ENCODE measurements around the gene C19orf47. TPM values are rescaled to one million over a fixed set of nuclear protein-coding genes. Genes with fewer than 3 reads are reported as not detected.
A peak's percentile ranks its signal among the peaks of the same experiment; 100 is the strongest.

Gene C19orf47, protein sequence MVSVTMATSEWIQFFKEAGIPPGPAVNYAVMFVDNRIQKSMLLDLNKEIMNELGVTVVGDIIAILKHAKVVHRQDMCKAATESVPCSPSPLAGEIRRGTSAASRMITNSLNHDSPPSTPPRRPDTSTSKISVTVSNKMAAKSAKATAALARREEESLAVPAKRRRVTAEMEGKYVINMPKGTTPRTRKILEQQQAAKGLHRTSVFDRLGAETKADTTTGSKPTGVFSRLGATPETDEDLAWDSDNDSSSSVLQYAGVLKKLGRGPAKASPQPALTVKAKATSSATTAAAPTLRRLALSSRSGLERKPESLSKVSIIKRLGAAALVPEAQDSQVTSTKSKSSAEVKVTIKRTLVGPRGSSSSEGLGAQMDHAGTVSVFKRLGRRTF
- polyA plus RNA-seq (2012; ENCODE audit: missing spikeins): 13.0 TPM

DNA sequence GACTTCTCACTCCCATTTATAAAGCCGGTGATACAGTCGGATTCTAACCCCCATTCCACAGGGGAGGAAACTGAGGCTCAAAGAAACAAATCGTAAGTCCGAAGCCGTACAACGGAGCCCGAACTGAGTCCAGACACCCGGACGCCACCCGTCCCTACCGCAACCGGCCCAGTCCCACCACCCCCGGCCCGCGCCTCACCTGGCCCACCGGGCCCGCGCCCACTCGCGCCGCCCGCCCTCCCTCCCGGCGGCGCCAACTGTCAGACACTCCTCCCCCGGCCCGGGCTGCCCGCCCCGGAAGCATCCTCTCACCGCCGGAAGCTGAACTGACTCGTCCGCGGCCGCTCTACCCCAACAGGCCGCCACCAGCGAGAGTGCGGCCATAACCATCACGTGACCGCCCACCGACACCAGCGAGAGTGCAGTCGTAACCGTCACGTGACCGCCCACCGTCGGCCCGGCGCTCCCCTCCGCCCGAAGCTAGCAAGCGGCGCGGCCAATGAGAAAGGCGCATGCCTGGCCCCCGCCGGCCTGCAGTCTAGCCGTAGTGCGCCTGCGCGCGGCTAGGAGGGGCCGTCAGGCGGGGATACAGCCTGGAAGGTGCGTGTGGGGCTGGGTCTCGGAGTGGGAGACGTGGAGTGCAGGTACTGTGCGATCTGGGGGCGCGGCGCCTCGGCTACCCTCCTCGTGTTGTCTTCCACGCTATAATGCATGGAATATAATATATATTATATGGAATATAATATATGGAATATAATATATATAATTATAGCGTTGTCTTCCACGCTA lies at the start of gene C19orf47, which contains the start of gene PLD3:
Gene C19orf47 (minus strand): TSS at position 273 of the 789 bp plus-strand sequence. CDS start 6,540 bp downstream, outside the sequence.
Gene PLD3 (plus strand): TSS at position 571 of the 789 bp plus-strand sequence. CDS start 17,789 bp downstream, outside the sequence.
- FAIRE-seq (peak; percentile 99), DNase-seq (ENCODE audit: insufficient read length) (peak; percentile 100)
- TF ChIP-seq POLR2A (IDR thresholded peaks at IDR 0.05; ENCODE audit: low read depth, low read length) (peak; percentile 83), TAF1 (IDR thresholded peaks at IDR 0.05; ENCODE audit: borderline replicate concordance, low read depth, low read length) (peak; percentile 58; the same call in 1 of the 2 replicates), POLR2AphosphoS5 (IDR thresholded peaks at IDR 0.05; ENCODE audit: low read depth, low read length) (peak; percentile 79)

DNA sequence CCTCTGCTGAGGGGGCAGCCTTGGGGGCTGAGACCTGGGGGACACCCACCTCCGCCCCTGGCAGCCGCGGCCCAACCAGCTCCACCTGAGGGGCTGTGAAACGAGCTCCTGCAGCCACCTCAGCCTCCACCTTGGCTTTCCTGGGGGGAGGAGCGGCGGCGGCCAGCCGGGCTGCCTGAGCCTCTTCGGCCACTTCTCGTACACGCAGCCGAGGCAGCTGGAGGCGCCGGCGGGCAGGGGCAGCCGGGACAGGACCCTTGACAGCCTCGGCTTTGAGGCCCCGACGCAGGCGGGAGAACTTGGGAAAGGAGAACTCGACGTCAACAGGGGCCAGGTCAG lies 49.3 kb upstream of the C19orf47 start:
- FAIRE-seq: no peak
- no peak for TF ChIP-seq TAF1 (IDR thresholded peaks at IDR 0.05; ENCODE audit: borderline replicate concordance, low read depth, low read length)
- TF ChIP-seq POLR2AphosphoS5 (IDR thresholded peaks at IDR 0.05; ENCODE audit: low read depth, low read length): no peak
- TF ChIP-seq POLR2A (IDR thresholded peaks at IDR 0.05; ENCODE audit: low read depth, low read length): no peak
- no peak for DNase-seq (ENCODE audit: insufficient read length)

- TF ChIP-seq POLR2A (IDR thresholded peaks at IDR 0.05; ENCODE audit: low read depth, low read length): no peak
- TF ChIP-seq POLR2AphosphoS5 (IDR thresholded peaks at IDR 0.05; ENCODE audit: low read depth, low read length): no peak
- no peak for TF ChIP-seq TAF1 (IDR thresholded peaks at IDR 0.05; ENCODE audit: borderline replicate concordance, low read depth, low read length)
- no peak for DNase-seq (ENCODE audit: insufficient read length)
- no peak for FAIRE-seq
Measured at GRCh38 chr19:40396886-40397567, 48.8 kb upstream of the C19orf47 start.

- DNase-seq (ENCODE audit: insufficient read length) (no peak), FAIRE-seq (no peak)
- TF ChIP-seq POLR2A (IDR thresholded peaks at IDR 0.05; ENCODE audit: low read depth, low read length) (no peak), TAF1 (IDR thresholded peaks at IDR 0.05; ENCODE audit: borderline replicate concordance, low read depth, low read length) (no peak), POLR2AphosphoS5 (IDR thresholded peaks at IDR 0.05; ENCODE audit: low read depth, low read length) (no peak)
Measured at GRCh38 chr19:40395956-40396355, 47.8 kb upstream of the C19orf47 start.

DNA sequence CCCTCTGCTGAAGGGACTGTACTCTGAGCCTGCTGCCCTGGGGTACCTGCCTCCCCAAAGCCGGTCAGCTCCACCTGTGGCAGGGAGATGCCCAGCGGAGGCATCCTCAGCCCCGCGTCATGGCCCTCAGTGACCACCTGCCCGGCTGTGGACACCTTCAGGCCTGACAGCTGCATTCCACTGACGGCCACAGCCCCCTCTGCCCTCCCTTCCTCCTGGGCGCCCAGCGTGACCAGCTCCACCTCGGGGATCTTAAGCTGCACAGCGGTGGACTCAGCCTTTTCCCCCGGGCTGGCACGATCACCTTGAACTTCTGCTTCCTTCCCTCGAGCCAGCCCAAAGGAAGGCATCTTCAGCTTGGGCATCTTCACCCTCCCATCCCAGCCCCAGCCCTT lies 46.6 kb upstream of the C19orf47 start:
- no peak for TF ChIP-seq POLR2A (IDR thresholded peaks at IDR 0.05; ENCODE audit: low read depth, low read length)
- TF ChIP-seq TAF1 (IDR thresholded peaks at IDR 0.05; ENCODE audit: borderline replicate concordance, low read depth, low read length): no peak
- TF ChIP-seq POLR2AphosphoS5 (IDR thresholded peaks at IDR 0.05; ENCODE audit: low read depth, low read length): no peak
- no peak for FAIRE-seq

GRCh38 chr19:40393894-40394815 lies 46.0 kb upstream of the C19orf47 start:
- DNase-seq (ENCODE audit: insufficient read length) (no peak), FAIRE-seq (no peak)
- TF ChIP-seq TAF1 (IDR thresholded peaks at IDR 0.05; ENCODE audit: borderline replicate concordance, low read depth, low read length) (no peak), POLR2A (IDR thresholded peaks at IDR 0.05; ENCODE audit: low read depth, low read length) (no peak), POLR2AphosphoS5 (IDR thresholded peaks at IDR 0.05; ENCODE audit: low read depth, low read length) (no peak)

More for the DNA sequence above, 46.6 kb upstream of the C19orf47 start:
- no peak for DNase-seq (ENCODE audit: insufficient read length)

DNA sequence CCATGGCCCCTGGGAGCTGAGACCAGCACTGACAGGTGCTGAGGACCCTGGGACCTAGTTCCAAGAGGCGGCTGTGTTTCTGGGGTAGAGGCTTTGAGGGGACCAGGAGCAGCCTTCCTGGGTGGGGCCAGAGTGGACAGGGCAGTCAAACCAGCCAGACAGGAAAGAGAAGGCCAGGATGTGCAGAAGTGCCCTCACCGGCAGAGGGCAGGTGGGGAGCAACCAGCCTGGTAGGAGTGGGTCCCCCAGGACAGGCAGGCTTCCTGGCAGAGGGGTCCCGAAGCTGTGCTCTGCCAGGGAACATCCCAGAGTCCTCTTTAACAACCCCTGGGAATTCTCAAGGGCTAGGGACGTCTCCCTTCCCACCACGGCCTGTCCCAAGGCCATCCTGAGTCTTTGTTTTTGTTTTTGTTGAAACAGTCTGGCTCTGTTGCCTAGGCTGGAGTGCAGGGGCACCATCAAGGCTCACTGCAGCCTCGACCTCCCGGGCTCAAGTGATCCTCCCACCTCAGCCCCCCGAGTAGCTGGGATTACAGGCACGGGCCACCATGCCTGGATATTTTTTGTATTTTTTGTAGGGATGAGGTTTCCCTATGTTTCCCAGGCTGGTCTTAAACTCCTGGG lies 44.8 kb upstream of the C19orf47 start:
- no peak for TF ChIP-seq POLR2A (IDR thresholded peaks at IDR 0.05; ENCODE audit: low read depth, low read length)
- DNase-seq (ENCODE audit: insufficient read length) (no peak), FAIRE-seq (no peak)

DNA sequence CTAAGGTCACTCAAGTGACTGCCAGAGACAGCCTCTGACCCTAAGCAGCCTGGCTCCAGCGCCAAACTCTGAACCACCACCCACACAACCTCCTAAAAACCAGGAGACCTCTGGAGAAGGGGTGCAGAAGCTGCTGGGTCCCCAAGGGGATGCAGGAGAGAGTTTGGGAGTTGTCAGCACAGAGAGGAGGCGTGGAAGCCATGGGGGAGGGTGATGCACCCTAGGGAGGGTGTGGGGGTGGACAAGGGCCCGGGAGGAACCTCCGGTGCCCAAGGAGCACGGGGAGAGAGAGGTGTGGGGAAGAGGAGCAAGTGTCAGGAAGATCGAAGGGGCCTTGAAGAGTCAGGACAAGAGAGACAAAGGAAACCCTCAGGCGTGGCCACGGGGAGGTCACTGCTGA lies 43.9 kb upstream of the C19orf47 start:
- FAIRE-seq (no peak), DNase-seq (ENCODE audit: insufficient read length) (no peak)
- TF ChIP-seq POLR2AphosphoS5 (IDR thresholded peaks at IDR 0.05; ENCODE audit: low read depth, low read length): no peak
- no peak for TF ChIP-seq POLR2A (IDR thresholded peaks at IDR 0.05; ENCODE audit: low read depth, low read length)
- no peak for TF ChIP-seq TAF1 (IDR thresholded peaks at IDR 0.05; ENCODE audit: borderline replicate concordance, low read depth, low read length)

- FAIRE-seq (no peak), DNase-seq (ENCODE audit: insufficient read length) (no peak)
- no peak for TF ChIP-seq POLR2A (IDR thresholded peaks at IDR 0.05; ENCODE audit: low read depth, low read length)
- TF ChIP-seq POLR2AphosphoS5 (IDR thresholded peaks at IDR 0.05; ENCODE audit: low read depth, low read length): no peak
Measured at GRCh38 chr19:40390084-40390742, 42.0 kb upstream of the C19orf47 start, which contains the start of gene HIPK4. TSS of gene HIPK4 (minus strand) at chr19:40390181. CDS start at chr19:40389902, 279 bp downstream.
